Measurements from ENCODE around the gene LCLAT1.

DNA sequence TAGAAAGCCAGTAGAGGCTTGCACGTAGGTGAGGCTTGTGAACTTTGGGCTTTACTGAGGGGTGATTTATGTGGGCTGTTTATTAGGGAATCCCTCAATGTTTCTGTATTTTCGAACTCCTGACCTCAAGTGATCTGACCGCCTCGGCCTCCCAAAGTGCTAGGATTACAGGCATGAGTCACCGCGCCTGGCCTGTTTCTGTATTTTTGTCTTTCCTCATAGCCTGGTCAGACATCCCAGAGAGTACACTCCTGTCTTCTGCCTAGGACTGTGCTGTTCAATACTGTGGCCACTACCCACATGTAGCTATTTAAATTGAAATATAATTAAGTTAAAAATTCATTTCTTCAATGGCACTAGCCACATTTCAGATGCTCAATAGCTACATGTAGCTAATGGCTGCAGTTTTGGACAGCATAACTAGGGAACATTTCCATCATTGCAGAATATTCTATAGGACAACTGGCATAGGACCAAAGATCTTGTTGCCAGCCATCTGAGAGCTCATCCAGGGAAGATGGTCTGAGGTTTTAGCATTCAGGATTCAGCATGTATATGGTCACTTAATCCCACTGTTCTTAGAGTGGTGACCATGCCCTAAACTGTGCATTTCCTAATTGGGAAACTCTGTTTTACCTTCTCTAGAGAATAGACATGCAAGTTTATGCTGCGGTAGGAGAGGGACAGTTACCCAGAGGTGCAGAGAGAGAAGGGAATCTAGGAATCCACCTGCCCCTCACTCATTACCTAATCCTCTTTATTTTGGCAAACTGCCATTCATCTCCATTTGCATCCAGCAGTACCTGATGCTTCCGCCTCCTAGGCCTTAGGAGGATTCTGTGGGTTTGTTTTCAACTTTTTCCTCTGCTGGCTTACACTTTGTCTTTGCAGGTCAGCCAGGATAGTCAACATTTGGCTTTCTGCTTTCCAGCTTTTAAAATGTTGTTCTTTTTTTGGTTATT is 64.4 kb downstream of the LCLAT1 start:
- TF ChIP-seq TAF1 (IDR thresholded peaks at IDR 0.05; ENCODE audit: borderline replicate concordance, insufficient read depth, low read length) (no peak), SIN3A (IDR thresholded peaks at IDR 0.05; ENCODE audit: borderline replicate concordance, insufficient read depth, low read length) (no peak)
- TF ChIP-seq, protein P1, sequence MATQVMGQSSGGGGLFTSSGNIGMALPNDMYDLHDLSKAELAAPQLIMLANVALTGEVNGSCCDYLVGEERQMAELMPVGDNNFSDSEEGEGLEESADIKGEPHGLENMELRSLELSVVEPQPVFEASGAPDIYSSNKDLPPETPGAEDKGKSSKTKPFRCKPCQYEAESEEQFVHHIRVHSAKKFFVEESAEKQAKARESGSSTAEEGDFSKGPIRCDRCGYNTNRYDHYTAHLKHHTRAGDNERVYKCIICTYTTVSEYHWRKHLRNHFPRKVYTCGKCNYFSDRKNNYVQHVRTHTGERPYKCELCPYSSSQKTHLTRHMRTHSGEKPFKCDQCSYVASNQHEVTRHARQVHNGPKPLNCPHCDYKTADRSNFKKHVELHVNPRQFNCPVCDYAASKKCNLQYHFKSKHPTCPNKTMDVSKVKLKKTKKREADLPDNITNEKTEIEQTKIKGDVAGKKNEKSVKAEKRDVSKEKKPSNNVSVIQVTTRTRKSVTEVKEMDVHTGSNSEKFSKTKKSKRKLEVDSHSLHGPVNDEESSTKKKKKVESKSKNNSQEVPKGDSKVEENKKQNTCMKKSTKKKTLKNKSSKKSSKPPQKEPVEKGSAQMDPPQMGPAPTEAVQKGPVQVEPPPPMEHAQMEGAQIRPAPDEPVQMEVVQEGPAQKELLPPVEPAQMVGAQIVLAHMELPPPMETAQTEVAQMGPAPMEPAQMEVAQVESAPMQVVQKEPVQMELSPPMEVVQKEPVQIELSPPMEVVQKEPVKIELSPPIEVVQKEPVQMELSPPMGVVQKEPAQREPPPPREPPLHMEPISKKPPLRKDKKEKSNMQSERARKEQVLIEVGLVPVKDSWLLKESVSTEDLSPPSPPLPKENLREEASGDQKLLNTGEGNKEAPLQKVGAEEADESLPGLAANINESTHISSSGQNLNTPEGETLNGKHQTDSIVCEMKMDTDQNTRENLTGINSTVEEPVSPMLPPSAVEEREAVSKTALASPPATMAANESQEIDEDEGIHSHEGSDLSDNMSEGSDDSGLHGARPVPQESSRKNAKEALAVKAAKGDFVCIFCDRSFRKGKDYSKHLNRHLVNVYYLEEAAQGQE (IDR thresholded peaks at IDR 0.05; ENCODE audit: insufficient read depth in 1 of 2, low read depth in 2 of 2, low read length in 2 of 2) = no peak
